Activated T-cell treated with anti-CD3 and anti-CD28 coated beads for 1 hour (primary cell): ENCODE measurements around the gene DDX41.
"Not testable (repeated sequence)": the region's sequence is repeated elsewhere in the genome, so short reads cannot be mapped to it uniquely, and the experiment has no call there.

Experiments used
- DNase-seq: peaks from one replicate; pipeline ENCODE4 v3.0.0-alpha.2; 2020; ENCODE audit warnings: low read depth

DDX41 gene

GRCh38 chr5:177537389-177538361, 20.9 kb upstream of the DDX41 start:
- DNase-seq: no peak

DNA sequence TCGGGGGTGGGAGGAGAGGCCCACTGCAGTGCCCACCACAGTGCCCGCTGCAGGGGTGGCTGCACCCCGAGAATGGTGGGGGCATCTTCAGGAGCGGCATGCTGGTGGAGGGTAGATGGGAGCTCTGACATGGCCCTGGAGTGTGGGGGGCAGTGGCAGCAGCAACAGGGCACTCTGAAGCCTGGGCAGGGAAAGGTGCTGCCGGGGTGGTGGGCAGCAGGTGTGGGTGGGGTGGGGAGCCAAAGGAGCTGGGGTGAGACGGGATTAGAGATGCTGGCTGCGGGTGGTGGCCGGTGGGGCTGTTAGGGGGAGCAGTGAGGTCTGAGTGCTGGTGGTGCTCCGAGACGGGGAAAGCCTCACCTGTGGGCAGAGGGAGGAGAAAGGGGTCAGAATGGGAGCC, 19.6 kb upstream of the DDX41 start:
- DNase-seq: no peak

- DNase-seq: no peak
These were observed 18.4 kb upstream of the DDX41 start for GRCh38 chr5:177535125-177535524.

DNA sequence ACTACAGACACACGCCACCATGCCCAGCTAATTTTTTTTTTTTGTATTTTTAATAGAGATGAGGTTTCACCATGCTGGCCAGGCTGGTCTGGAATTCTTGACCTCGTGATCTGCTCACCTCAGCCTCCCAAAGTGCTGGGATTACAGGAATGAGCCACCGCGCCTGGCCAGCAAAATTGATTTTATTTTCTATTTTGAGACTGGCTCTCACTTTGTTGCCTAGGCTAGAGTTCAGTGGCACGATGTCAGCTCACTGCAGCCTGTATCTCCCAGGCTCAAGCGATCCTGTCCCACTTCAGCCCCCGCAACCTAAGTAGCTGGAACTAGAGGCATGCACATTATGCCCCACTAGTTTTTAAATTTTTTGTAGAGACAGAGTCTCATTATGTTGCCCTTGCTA, 17.7 kb upstream of the DDX41 start:
- DNase-seq: not testable (repeated sequence)

DNA sequence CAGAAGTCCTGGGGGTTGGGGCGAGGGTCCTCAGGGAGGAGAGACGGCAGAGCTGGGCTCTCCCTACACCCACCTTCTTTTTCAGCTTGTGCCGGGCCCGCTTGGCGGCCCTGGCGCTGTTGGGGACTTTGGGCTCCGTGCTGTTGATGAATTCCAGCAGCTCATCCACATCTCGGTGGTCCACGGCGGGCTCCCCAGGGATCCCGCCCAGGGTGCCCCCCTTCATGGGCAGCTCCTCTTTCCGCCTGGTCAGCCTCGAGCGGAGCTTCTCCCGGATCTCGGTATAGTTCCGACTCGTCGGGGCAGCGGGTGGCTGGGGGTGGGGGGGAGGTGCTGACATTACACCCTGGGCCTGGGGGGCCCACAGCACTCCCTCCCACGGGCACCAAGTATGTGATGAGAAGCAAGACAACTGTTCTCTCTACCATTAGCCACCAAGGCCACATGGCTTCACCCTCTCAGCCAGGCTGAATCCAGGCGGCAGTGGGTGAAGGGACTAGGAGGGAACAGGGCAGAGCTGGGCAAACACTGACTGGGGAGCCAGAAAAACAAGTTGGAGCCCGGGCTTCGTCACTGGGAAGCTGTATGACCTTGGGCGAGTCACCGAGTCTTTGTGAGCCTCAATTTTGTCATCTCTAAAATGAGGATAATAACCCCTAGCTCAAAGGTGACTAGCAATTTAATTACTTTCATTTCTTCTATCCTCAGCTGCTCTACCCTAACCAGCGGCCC, 14.6 kb upstream of the DDX41 start:
- no peak for DNase-seq

DNA sequence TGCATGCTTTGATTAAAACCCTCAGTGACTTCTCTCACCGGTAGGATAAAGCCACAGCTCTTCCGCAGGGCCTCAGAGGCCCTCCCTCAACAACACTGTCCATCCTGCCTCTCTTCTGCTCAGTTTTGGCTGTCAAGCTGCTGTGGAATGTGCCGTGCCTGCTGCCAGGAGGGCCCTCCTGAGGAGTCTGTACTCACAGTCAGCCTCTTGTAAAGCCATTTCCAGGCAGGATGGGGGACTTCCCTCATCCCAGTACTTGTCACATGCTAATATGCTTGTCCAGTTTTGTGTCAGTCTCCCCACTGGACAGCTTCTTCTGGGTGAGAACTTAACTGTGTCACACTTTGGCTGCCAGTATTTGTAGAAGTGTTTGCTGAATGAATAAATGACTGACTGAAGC, 13.9 kb upstream of the DDX41 start:
- DNase-seq: no peak

DNA sequence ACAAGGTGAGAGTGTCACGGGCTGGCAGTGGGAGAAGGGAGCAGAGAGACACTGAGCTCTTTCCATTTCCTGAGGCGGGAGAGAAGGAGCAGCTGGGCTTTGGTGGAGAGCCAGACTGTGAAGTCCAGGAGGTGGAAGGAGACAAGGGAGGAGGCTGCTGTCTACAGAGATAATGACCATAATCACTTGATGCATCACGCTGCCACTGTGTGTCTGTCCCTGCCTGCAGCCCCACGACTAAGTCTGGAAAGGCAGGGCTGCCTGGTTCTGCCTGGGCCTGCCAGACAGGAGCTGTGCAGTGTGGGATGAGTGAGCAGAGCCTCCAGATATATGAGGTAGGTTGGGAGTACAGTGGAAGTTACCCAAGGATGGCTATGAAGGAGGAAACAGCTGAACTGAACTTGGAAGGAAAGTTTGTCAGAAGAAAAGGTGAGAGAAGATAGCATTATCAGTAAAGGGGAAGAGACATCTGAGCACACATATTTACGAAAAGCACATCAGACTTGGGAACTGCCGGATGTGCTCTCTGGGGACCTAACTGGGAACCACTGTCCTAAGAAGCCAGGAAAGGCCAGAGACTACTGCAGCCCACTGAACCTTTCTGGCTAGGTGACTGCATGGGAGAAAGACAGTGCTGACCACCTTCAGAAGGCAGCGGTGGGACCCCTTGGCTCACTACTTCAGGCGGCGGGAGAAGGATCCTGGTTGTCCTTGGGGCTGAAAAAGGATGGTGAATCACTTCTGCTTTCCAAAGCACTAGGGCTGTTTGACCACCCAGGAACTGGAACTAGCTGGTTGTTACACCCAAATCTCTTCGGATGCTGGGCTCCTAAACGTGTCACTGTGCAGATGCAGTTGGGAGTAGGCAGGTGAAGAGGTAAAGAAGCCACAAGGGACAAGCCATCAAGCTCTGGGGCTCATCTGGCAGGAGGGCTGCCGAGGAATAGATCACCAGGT, 12.8 kb upstream of the DDX41 start:
- no peak for DNase-seq

GRCh38 chr5:177528631-177529030, 11.9 kb upstream of the DDX41 start:
- DNase-seq: no peak

DNA sequence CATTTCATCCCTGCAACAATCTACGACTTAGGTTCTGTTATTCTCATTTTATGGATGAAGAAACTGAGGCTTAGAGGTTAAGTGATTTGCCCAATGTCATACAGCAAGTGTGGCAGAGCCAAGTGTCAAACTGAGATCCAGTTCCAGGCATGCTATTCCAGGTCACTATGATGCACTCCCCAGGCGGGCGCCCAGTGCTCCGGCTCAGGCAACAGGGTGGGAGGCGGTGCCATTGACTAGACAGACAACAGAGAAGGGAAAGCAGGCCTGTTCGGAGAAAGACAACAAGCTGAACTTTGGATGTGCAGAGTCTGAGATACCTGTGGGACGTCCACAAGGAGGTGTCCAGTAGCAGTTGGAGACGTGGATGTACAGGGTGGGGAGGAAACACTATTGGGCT, 10.8 kb upstream of the DDX41 start:
- DNase-seq: no peak

DNA sequence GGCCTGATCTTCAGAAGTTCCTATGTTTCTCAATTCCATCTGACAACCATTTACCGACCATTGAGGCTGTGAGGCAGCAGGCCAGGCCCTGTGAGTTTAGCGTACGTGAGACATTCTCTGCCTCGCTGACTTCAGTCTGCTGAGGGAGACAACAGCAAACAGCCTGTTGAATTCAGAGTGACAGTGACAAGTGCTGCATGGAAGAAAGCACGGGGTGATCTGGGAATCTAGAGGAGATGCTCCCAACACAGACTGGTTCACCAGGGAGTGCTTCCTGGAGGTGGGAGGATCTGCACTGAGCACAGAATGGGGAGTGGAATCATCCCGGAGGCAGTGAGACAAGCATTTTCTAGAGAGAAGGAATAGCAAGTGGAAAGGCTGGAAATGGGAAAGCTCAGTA, 10.0 kb upstream of the DDX41 start:
- no peak for DNase-seq

GRCh38 chr5:177526191-177526590, 9.4 kb upstream of the DDX41 start:
- no peak for DNase-seq

DNA sequence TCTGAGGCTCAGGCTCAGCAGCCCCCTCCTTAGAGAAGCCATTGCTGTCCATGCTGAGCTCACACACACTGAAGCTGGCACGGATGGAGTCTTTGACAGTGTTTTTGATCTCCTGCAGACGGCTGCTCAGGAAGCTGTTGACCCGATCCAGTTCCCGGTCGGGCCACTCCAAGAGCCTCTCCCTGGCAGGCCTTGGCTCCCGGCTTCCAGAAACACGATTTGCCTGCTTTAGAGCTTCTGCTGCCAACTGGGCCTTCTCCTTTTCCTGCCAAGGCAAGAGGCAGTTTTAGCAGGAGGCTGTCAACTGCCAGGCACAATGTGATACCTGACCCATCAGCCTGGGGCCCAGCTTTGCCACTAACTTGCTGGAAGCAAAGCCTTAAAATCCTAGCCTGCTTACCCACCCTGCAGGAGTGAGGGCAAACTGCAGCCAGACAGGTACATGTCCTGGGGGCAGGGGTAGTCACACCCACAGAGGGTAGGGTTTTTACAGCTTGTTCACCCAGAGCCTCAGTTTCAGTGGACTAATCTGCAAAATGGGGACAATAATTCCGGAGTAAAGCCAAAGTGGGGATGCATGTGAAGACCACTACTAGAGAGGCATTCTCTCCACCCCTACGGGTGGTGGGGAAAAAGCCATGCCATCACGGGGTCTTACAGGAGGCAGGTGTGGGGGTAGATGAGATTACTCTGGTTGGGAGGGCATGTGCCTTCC, 8.3 kb upstream of the DDX41 start:
- DNase-seq: no peak

GRCh38 chr5:177524539-177524900, 7.8 kb upstream of the DDX41 start:
- DNase-seq: no peak

DNA sequence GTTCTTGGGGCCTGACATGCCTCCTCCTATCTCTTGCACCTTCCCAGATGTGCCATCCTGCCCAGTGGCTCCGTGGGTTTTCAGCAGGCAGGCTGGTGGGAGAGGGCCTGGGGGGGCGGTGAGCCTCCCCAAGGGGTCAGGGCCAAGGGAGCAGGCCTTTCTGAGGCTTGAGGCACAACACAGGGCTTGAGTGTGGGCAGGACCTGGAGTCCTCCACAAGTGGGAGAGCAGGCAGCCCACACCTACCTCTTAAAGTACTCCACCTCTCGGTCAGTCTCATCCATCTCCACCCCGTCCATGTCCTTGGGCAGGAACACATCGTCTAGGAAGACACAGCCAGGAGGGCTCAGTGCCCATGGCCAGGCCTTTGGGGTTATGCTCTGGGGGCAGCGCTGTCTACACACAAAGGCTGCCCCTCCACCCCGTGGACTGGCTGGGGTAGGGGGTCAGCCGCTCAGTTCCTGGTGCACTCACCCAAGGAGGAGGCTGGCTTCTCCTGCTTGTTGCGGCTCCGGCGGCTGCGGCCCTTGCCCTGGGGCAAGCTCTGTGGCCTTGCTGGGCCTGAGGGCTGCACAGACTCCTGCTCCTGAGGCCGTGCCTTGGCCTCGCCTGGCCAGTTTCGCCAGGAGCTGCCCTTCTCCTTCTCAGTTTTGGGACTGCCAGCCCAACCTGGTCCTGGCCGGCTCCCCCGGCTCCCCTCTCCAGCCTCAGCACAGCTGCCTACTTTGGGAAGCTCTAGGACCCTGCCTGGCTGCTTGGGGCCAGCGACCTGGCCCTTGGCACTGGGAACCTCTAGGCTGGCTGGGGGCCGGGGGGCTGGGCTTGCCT, 7.2 kb upstream of the DDX41 start:
- no peak for DNase-seq

DNA sequence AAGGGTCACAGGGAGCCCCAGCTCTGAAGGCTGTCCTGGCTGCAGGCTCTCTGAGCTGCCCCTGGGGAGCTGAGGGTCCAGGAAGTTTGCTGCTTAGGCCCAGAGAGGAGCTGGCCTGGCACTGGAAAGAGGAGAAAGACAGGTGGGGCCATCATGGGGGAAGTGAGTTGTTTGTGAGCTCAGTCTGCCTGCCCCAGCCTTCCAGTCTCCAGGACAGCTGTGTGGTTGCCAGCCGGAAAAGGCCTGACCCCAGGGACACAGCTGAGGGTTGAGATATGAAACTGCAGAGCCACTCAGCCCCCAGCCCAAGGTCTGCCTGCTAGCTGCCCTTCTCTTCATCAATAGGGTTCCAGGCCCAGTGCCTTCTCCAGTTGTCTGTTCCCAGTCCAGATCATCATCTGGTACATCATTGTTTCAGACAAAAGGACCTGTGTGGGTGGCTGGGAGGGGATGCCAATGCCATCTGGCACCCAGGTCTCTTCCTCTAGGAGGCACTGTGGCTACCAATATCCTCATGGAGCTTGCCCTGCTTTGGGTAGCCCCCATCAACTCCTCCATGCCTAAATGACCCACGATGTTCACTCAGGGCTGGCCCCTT, 4.3 kb upstream of the DDX41 start:
- no peak for DNase-seq

DNA sequence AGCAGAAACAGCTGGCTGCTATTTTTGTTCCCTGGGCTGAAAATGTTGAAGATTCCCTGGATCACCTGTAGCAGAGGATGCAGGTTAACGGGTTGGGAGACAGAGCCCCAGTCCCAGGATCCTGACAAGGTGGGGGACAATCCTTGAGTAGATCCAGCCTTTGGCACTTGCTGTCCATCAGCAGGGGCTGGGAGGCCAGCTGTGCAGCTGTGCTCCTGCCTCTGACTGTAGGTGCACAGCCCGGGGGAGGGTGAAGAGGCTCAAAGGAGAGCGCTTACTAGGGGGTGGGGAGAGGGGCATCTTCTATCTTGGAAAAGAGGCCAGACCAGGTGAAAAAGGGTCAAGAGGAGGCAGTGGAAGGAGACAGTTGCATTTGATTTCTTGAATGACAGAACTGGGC, 3.5 kb upstream of the DDX41 start:
- no peak for DNase-seq

DNA sequence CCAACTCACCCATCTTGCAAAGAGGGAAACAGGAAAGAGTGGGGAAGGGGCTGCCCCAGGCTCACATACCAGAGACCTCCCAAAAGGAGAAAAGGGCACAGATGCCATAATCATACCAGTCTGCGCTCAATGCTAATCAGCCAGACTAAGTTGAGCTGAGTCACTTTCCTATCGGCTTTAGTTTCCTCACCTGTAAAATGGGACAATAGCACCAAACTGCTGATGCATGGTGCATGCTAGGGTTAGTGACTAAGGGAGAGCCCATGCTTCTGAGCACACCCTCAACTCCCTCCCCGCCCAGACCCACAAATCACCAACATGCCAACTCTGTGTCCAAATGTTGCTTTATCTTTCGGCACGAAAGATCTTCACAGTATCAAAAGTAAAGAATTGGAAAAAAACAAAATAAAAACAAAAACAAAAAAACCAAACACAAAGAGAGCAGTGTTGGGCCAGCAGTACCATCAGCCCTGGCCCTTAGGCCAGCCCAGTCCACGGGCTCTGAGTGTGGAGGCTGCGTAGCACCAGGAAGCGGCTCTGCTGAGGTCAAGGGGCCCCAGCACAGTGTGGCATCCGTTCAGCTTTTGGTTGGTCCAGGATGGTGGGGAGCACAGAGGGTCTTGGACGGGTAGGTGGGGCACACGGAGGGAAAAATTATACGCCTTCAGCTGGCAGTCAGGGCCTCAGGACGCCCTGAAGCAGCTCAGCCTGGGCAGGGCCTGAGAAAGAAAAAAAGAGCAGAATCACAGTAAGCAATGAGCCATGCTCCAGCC, 2.9 kb upstream of the DDX41 start:
- DNase-seq: no peak

DNA sequence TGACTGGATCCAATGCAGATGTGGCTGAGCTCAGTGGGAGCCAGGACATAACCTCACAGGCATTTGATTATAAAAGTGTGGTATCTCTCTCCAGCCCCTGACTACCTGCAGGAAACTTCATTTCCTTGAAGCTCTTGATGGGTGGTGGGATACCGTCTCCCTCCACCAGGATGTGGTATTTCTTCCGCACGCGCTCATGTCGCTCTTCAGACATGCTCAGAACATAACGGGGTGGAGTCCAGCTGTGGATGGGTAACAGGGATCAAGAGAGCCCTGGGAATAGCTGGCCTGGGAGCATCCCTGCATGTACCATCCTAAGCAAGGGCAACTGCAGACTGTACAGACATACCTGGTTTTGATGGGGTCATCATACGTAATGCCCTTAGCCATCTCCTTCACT, 1.2 kb downstream of the DDX41 start:
- no peak for DNase-seq

- no peak for DNase-seq
These were observed 2.2 kb downstream of the DDX41 start for GRCh38 chr5:177514541-177514940.

DNA sequence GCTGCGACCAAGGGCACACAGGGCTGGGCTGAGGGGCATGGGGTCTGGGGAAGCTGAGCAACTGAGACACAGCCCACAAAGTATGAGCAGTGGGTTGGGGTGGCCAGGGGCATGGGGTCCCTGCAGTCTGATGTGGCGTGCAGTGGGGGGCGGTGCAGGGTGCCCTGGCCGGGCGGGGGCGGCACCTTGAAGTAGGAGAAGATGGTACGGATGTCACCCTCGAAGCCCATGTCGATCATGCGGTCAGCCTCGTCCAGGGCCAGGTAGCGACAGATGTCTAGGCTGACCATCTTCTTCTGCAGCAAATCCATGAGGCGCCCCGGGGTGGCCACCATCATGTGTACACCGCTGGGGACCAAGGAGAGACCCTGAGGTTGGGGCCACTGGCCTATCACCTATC, 3.3 kb downstream of the DDX41 start:
- DNase-seq: no peak
